H1 (cell line): ENCODE measurements around the gene ATP5ME. TPM values are rescaled to one million over a fixed set of nuclear protein-coding genes. Genes with fewer than 3 reads are reported as not detected.

ENCODE experiments used
- CTCF ChIA-PET: fragments of 300-600 bp; sonication (Branson Sonifier 250); formaldehyde crosslinking; loops from one replicate; lab custom pipeline; 2021; ENCODE audit not compliant: partially characterized antibody; lab: Charles Lee
- POLR2A ChIA-PET: fragments of 300-600 bp; sonication (Branson Sonifier 250); formaldehyde crosslinking; loops from one replicate; lab custom pipeline; 2021; ENCODE audit warnings: inconsistent platforms; ENCODE audit not compliant: partially characterized antibody; lab: Charles Lee
- DNase-seq, 2 experiments: peaks; one replicate each; pipeline versions ENCODE4 v3.0.0 to v3.0.0-alpha.2; 2010 to 2022; ENCODE audit warnings: low spot score in 2 of 2, low read depth in 1 of 2, mixed read lengths in 1 of 2
- FAIRE-seq: peaks from 2 replicates; lab custom pipeline; 2011; peaks lifted over from hg19 to GRCh38; lab: Jason Lieb, UNC
- H2AFZ ChIP-seq: 2 replicates; pipeline ENCODE4 v1.8.1; 2012; ENCODE audit warnings: low read length, inconsistent platforms
- H2AK5ac ChIP-seq: 2 replicates; pipeline ENCODE4 v1.6.1; 2013; ENCODE audit warnings: low read depth, low read length
- H2BK120ac ChIP-seq: replicated peaks from 2 replicates; pipeline ENCODE3; 2013; ENCODE audit warnings: low read depth, low read length, inconsistent platforms
- H2BK12ac ChIP-seq: 2 replicates; pipeline ENCODE4 v1.6.1; 2013; ENCODE audit warnings: low read depth, low read length
- H2BK15ac ChIP-seq: 2 replicates; pipeline ENCODE4 v1.6.1; 2013; ENCODE audit warnings: low read length
- H2BK20ac ChIP-seq: 2 replicates; pipeline ENCODE4 v1.6.1; 2013; ENCODE audit warnings: low read length
- H2BK5ac ChIP-seq: 2 replicates; pipeline ENCODE4 v1.6.1; 2013; ENCODE audit warnings: low read depth, low read length
- H3K14ac ChIP-seq: 2 replicates; pipeline ENCODE4 v1.6.1; 2013; ENCODE audit warnings: inconsistent platforms; ENCODE audit not compliant: insufficient read length
- H3K18ac ChIP-seq: 2 replicates; pipeline ENCODE4 v1.6.1; 2013; ENCODE audit warnings: low read length; ENCODE audit errors: extremely low read depth
- H3K23ac ChIP-seq: 2 replicates; pipeline ENCODE4 v1.6.1; 2013; ENCODE audit warnings: inconsistent platforms; ENCODE audit not compliant: insufficient read length
- H3K23me2 ChIP-seq: 2 replicates; pipeline ENCODE4 v1.6.1; 2013; ENCODE audit warnings: low read depth, low read length
- H3K27ac ChIP-seq: 2 replicates; pipeline ENCODE4 v1.6.1; 2011; ENCODE audit warnings: low read depth, low read length, inconsistent platforms
- H3K27me3 ChIP-seq, 4 experiments: replicated peaks in 1 of 4; 1 replicate in 1 of 4; 2 replicates in 3 of 4; pipeline versions ENCODE4 v1.6.1 to v1.8.1; 2011 to 2013; ENCODE audit warnings: low read length in 3 of 4, mild to moderate bottlenecking in 3 of 4, inconsistent platforms in 2 of 4, mixed read lengths in 2 of 4, moderate library complexity in 1 of 4; ENCODE audit not compliant: control insufficient read depth in 3 of 4, insufficient read depth in 3 of 4; ENCODE audit errors: extremely low read depth in 1 of 4
- H3K36me3 ChIP-seq, 4 experiments: 2 replicates each; pipeline versions ENCODE4 v1.6.1 to v1.8.1; 2011 to 2013; ENCODE audit warnings: mild to moderate bottlenecking in 4 of 4, low read length in 3 of 4, moderate library complexity in 2 of 4, control low read depth in 1 of 4, inconsistent platforms in 1 of 4; ENCODE audit not compliant: insufficient read depth in 4 of 4, control insufficient read depth in 2 of 4
- H3K4ac ChIP-seq: replicated peaks from 2 replicates; pipeline ENCODE3; 2013; ENCODE audit warnings: low read length, low read depth, mixed read lengths, inconsistent platforms; ENCODE audit not compliant: insufficient read length
- H3K4me1 ChIP-seq, 4 experiments: replicated peaks in 1 of 4; 1 replicate in 1 of 4; 2 replicates in 3 of 4; pipeline versions ENCODE4 v1.6.1 to v1.8.1; 2011 to 2013; ENCODE audit warnings: low read length in 3 of 4, inconsistent platforms in 2 of 4, mixed read lengths in 1 of 4; ENCODE audit not compliant: insufficient read depth in 4 of 4, control insufficient read depth in 3 of 4
- H3K4me2 ChIP-seq, 2 experiments: 2 replicates each; pipeline versions ENCODE4 v1.6.1 to v1.8.1; 2011 to 2013; ENCODE audit warnings: low read depth in 2 of 2, low read length in 2 of 2, control low read depth in 1 of 2, inconsistent platforms in 1 of 2, mild to moderate bottlenecking in 1 of 2; ENCODE audit not compliant: insufficient read depth in 1 of 2
- H3K4me3 ChIP-seq, 4 experiments: fragments of 200-600, 300-600 bp in 1 of 4; sonication (generic), shearing (Covaris generic), sonication (Bioruptor Twin) in 1 of 4; 2 replicates each; pipeline versions ENCODE4 v1.5.1 to v1.8.1; 2011 to 2016; ENCODE audit warnings: low read length in 4 of 4, low read depth in 3 of 4, control low read depth in 2 of 4, inconsistent platforms in 2 of 4, mild to moderate bottlenecking in 2 of 4, mixed read lengths in 1 of 4, moderate library complexity in 1 of 4; ENCODE audit not compliant: insufficient read depth in 2 of 4; ENCODE audit errors: extremely low read depth in 1 of 4
- H3K56ac ChIP-seq: replicated peaks from 2 replicates; pipeline ENCODE3; 2013; ENCODE audit warnings: low read depth, mild to moderate bottlenecking, mixed read lengths, low read length, inconsistent platforms; ENCODE audit not compliant: insufficient read length
- H3K79me1 ChIP-seq: 2 replicates; pipeline ENCODE4 v1.6.1; 2013; ENCODE audit warnings: low read depth, low read length, control low read depth
- H3K79me2 ChIP-seq, 2 experiments: 2 replicates each; pipeline versions ENCODE4 v1.6.1 to v1.8.1; 2012 to 2013; ENCODE audit warnings: low read length in 2 of 2, mild to moderate bottlenecking in 2 of 2, inconsistent platforms in 1 of 2; ENCODE audit not compliant: insufficient read depth in 2 of 2, control insufficient read depth in 1 of 2
- H3K9ac ChIP-seq, 4 experiments: replicated peaks in 1 of 4; 1 replicate in 1 of 4; 2 replicates in 3 of 4; pipeline versions ENCODE4 v1.6.1 to v1.8.1; 2011 to 2013; ENCODE audit warnings: low read depth in 3 of 4, low read length in 3 of 4, control low read depth in 2 of 4, mild to moderate bottlenecking in 2 of 4, moderate library complexity in 2 of 4, inconsistent platforms in 1 of 4; ENCODE audit errors: extremely low read depth in 1 of 4
- H3K9me3 ChIP-seq, 2 experiments: 2 replicates each; pipeline versions ENCODE4 v1.6.1 to v1.8.1; 2012 to 2013; ENCODE audit warnings: mild to moderate bottlenecking in 2 of 2, moderate library complexity in 2 of 2, control low read depth in 1 of 2, inconsistent platforms in 1 of 2, low read depth in 1 of 2, low read length in 1 of 2, mixed read lengths in 1 of 2; ENCODE audit not compliant: insufficient read depth in 2 of 2
- H4K20me1 ChIP-seq, 2 experiments: replicated peaks in 1 of 2; 2 replicates each; pipeline versions ENCODE3 to v1.8.1; 2011 to 2013; ENCODE audit warnings: inconsistent platforms in 2 of 2, low read length in 2 of 2, mild to moderate bottlenecking in 1 of 2; ENCODE audit not compliant: insufficient read depth in 2 of 2, control insufficient read depth in 1 of 2
- H4K5ac ChIP-seq: 2 replicates; pipeline ENCODE4 v1.6.1; 2013; ENCODE audit warnings: low read length, low read depth, mixed read lengths, inconsistent platforms; ENCODE audit not compliant: insufficient read length
- H4K8ac ChIP-seq: 2 replicates; pipeline ENCODE4 v1.8.0; 2013; ENCODE audit warnings: mild to moderate bottlenecking, moderate library complexity, low read length, inconsistent platforms; ENCODE audit not compliant: insufficient read depth; ENCODE audit errors: extremely low read depth
- H4K91ac ChIP-seq: replicated peaks from 2 replicates; pipeline ENCODE3; 2013; ENCODE audit warnings: low read length, mixed read lengths, inconsistent platforms; ENCODE audit not compliant: insufficient read length
- BCL11A ChIP-seq, 2 experiments: IDR thresholded peaks; one replicate each; pipeline ENCODE4 v1.6.1; 2011; ENCODE audit warnings: low read depth in 2 of 2, low read length in 2 of 2, mild to moderate bottlenecking in 2 of 2
- CEBPB ChIP-seq: IDR thresholded peaks from 2 replicates; pipeline ENCODE4 v1.6.1; 2012; ENCODE audit warnings: low read depth, low read length
- EP300 ChIP-seq, 2 experiments: IDR thresholded peaks; 1 replicate in 1 of 2; 2 replicates in 1 of 2; pipeline ENCODE4 v1.6.1; 2011 to 2012; ENCODE audit warnings: low read depth in 2 of 2, low read length in 2 of 2, mild to moderate bottlenecking in 2 of 2, borderline replicate concordance in 1 of 2, inconsistent platforms in 1 of 2, moderate library complexity in 1 of 2
- JUND ChIP-seq: IDR thresholded peaks from 2 replicates; pipeline ENCODE4 v1.6.1; 2011; ENCODE audit warnings: mild to moderate bottlenecking, improper control_type of control experiment, low read length
- KDM5A ChIP-seq: fragments of 200-600 bp; IDR thresholded peaks from 2 replicates; pipeline ENCODE4 v1.7.1; 2012; ENCODE audit warnings: mild to moderate bottlenecking, low read length, inconsistent platforms, mixed read lengths
- RAD21 ChIP-seq, 2 experiments: IDR thresholded peaks in 1 of 2; conservative IDR thresholded peaks in 1 of 2; 2 replicates each; pipeline ENCODE4 v1.6.1; 2011; ENCODE audit warnings: low read depth in 2 of 2, low read length in 2 of 2, improper control_type of control experiment in 1 of 2, inconsistent platforms in 1 of 2, mild to moderate bottlenecking in 1 of 2, moderate library complexity in 1 of 2
- RBBP5 ChIP-seq: IDR thresholded peaks from 2 replicates; pipeline ENCODE4 v1.7.1; 2012; ENCODE audit warnings: low read depth, mild to moderate bottlenecking, inconsistent platforms, low read length, moderate library complexity, borderline replicate concordance
- SIN3A ChIP-seq, 2 experiments: IDR thresholded peaks in 1 of 2; conservative IDR thresholded peaks in 1 of 2; 2 replicates each; pipeline ENCODE4 v1.6.1; 2011 to 2012; ENCODE audit warnings: low read length in 2 of 2, improper control_type of control experiment in 1 of 2, low read depth in 1 of 2, mild to moderate bottlenecking in 1 of 2
- TBP ChIP-seq: IDR thresholded peaks from 2 replicates; pipeline ENCODE4 v1.6.1; 2011; ENCODE audit warnings: low read depth, low read length, improper control_type of control experiment
- WGBS, 2 experiments: shearing (Covaris generic) in 1 of 2; methylation state at CpG; one replicate each; pipeline versions ENCODE4 v1.1.6 to v1.1.7; 2013 to 2015; ENCODE audit warnings: low lambda C conversion rate in 2 of 2, mixed read lengths in 2 of 2, inconsistent platforms in 1 of 2, low coverage in 1 of 2, missing lambda C conversion rate in 1 of 2; ENCODE audit not compliant: insufficient replicate concordance in 2 of 2, insufficient coverage in 1 of 2, insufficient read length in 1 of 2; ENCODE audit errors: extremely low coverage in 1 of 2, missing lambda C conversion rate in 1 of 2; 5-methylcytosine and 5-hydroxymethylcytosine counted together
- polyA plus RNA-seq, 7 experiments: library from polyadenylated mRNA; depleted of rRNA in 3 of 7; stranded (reverse) in 5 of 7; unstranded in 2 of 7; fragments of >200 nt in 5 of 7; fragments of 200-250 nt in 2 of 7; gene quantifications; 1 replicate in 5 of 7; 2 replicates in 1 of 7; 4 replicates in 1 of 7; pipeline versions ENCODE4 v1.2.1 to v1.2.3, GENCODE V29; 2011 to 2013; ENCODE audit warnings: missing spikeins in 2 of 7, mixed read lengths in 2 of 7
- total RNA-seq: library from RNA; stranded (reverse); fragmentation: NEBNext Ultra II Directional; extraction: Animal tissue kit (Norgen Biotek cat#: 25700); gene quantifications from 2 replicates; pipeline ENCODE4 v1.2.1, GENCODE V29; 2021
- TF ChIP-seq, protein P1 (sequence below): IDR thresholded peaks from 2 replicates; pipeline ENCODE4 v1.6.1; 2012; ENCODE audit warnings: inconsistent platforms

ATP5ME gene
- total and polyA plus RNA-seq, 2 of the 8 experiments (the other 6 are each of a cell fraction or from before 2014, with no cell fraction given): 375 to 450 TPM

GRCh38 chr4:703336-704197 is 29.5 kb upstream of the ATP5ME start:
- H4K8ac ChIP-seq: no peak overlapping the region; the same call in 1 of the 2 replicates
- peak overlapping the region in 1 of 2 experiments; percentile 17; a peak in 1 of 4 replicates for H3K4me2 ChIP-seq
- no peaks in the 10 kb centered on the region for H3K36me3 ChIP-seq
- FAIRE-seq (no peak), DNase-seq (no peak)
- no peak overlapping the region for H2BK5ac ChIP-seq
- no peak overlapping the region for H3K27ac ChIP-seq
- no peak overlapping the region for H4K91ac ChIP-seq
- no peak overlapping the region for H4K5ac ChIP-seq
- no peak overlapping the region for H2BK120ac ChIP-seq
- no peak overlapping the region for H3K4ac ChIP-seq
- H3K56ac ChIP-seq: no peak overlapping the region
- H3K9ac ChIP-seq: no peak overlapping the region
- H2BK20ac ChIP-seq: no peak overlapping the region
- H3K4me3 ChIP-seq: no peak overlapping the region
- H3K9me3 ChIP-seq: no peaks in the 10 kb centered on the region
- H3K23me2 ChIP-seq: peaks cover 10% of the 10 kb centered on the region; the same call in 1 of the 2 replicates
- no peak overlapping the region for H2BK12ac ChIP-seq
- H4K20me1 ChIP-seq: peaks cover 6 to 10% of the 10 kb centered on the region in 2 experiments
- CTCF ChIA-PET: interaction anchor here (1.1 to 5.2 kb wide), 2 partner anchors 18 to 143 kb away, joined by 3 to 65 read pairs; no protein-coding TSS in a partner anchor
- no peak overlapping the region for H3K14ac ChIP-seq
- H2BK15ac ChIP-seq: no peak overlapping the region
- WGBS, 2 experiments: 85% methylated on average over 7 of the region's 10 CpGs; no CpG with 5 or more reads in 1 of the 2 experiments
- H3K18ac ChIP-seq: no peak overlapping the region
- peaks cover 10% of the 10 kb centered on the region for H3K79me1 ChIP-seq
- POLR2A ChIA-PET: interaction anchor here (0.5 to 0.9 kb wide), 3 partner anchors 10 to 376 kb away, joined by 3 read pairs; no protein-coding TSS in a partner anchor
- peaks cover 0 to 5% (median 3%) of the 10 kb centered on the region in 4 experiments; a peak in 3 of 7 replicates for H3K27me3 ChIP-seq
- H2AK5ac ChIP-seq: no peak overlapping the region
- peaks cover 0 to 8% (median 5%) of the 10 kb centered on the region in 4 experiments; a peak in 5 of 7 replicates for H3K4me1 ChIP-seq
- H3K79me2 ChIP-seq: peaks cover 5 to 20% of the 10 kb centered on the region in 2 experiments; a peak in 3 of 4 replicates
- no peak overlapping the region for H3K23ac ChIP-seq
- H2AFZ ChIP-seq: no peak overlapping the region
- TF ChIP-seq, protein P1, sequence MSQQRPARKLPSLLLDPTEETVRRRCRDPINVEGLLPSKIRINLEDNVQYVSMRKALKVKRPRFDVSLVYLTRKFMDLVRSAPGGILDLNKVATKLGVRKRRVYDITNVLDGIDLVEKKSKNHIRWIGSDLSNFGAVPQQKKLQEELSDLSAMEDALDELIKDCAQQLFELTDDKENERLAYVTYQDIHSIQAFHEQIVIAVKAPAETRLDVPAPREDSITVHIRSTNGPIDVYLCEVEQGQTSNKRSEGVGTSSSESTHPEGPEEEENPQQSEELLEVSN: no peak
- TF ChIP-seq BCL11A (IDR thresholded peaks at IDR 0.05; ENCODE audit: low read depth in 2 of 2, low read length in 2 of 2) (no peak), JUND (no peak), EP300 (IDR thresholded peaks at IDR 0.05; ENCODE audit: borderline replicate concordance in 1 of 2, low read depth in 2 of 2, low read length in 2 of 2) (no peak), KDM5A (no peak), RAD21 (IDR thresholded peaks at IDR 0.05 in 1 of 2, conservative IDR thresholded peaks at IDR 0.05 in 1 of 2; ENCODE audit: low read depth in 2 of 2, low read length in 2 of 2) (no peak), TBP (no peak), CEBPB (no peak), SIN3A (conservative IDR thresholded peaks at IDR 0.05 in 1 of 2, IDR thresholded peaks at IDR 0.05 in 1 of 2; ENCODE audit: low read depth in 1 of 2, low read length in 2 of 2) (no peak), RBBP5 (no peak)
